M059J (cell line): ENCODE measurements around the gene AAMDC. TPM values are rescaled to one million over a fixed set of nuclear protein-coding genes. Genes with fewer than 3 reads are reported as not detected.
"Not testable (repeated sequence)": the region's sequence is repeated elsewhere in the genome, so short reads cannot be mapped to it uniquely, and the experiment has no call there.

Experiments
- DNase-seq: peaks from one replicate; pipeline ENCODE4 v3.0.0-alpha.2; 2012; ENCODE audit warnings: low read depth
- total RNA-seq: library from RNA; depleted of rRNA; stranded (reverse); fragments of >200 nt; shearing (Covaris generic); gene quantifications from 2 replicates; pipeline ENCODE4 v1.2.3, GENCODE V29; 2014

AAMDC gene
- total RNA-seq, 1 experiment from 2014 or later: 28.8 TPM

DNA sequence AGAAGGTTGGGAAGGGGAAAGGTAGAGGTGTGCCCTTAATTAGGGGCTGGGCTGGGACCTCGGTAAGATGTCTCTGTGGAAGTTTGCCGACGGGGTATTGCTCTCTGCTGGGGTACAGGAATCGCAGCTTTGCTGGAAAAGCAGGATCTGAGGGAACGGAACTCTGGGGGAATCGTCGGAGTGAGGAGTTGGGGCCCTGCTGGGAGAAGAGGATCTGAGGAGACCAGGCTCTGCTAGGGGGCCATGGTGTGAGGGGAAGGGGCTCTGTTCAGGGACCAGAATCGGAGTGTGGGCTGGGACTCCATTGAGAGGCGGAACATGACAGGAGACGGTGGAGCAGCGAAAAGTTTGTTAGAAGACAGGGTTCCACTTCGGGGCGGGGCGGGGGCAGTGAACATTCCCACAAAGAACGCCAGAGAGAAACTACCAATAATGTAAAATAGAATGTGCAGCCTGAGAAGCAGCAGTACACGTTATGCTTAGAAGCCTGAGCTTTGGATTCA is 456 bp downstream of the AAMDC start:
- DNase-seq: peak; percentile 38

DNA sequence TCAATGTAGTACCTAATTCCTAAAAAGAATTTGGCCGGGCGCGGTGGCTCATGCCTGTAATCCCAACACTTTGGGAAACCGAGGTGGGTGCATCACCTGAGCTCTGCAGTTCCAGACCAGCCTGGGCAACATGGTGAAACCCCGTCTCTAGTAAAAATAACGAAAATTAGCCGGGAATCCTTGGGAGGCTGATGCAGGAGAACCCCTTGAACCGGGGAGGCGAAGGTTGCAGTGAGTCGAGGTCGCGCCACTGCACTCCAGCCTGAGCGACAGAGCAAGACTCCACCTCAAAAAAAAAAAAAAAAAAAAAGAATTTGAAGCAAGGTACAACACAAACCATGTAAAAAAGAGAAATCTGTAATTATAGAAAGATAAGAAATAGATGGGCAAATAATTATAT is 1.2 kb downstream of the AAMDC start:
- not testable (repeated sequence) for DNase-seq

GRCh38 chr11:77823775-77824174 is 2.8 kb downstream of the AAMDC start:
- no peak for DNase-seq

DNA sequence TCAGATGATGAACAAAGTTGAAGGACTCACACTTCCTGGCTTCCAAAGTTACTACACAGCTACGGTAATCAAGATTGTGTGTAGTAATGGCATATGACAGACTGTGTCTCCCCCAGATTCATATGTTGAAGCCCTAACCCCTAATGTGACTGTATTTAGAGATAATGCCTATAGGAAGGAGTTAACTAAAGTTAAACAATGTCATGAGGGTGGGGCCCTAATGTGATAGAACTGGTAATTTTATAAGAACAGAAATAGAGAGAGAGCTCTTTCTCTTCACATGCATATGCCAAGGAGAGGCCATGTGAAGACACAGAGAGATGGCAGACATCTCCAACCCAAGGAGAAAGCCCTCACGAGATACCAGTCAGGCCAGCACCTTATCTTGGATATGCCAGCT is 8.0 kb downstream of the AAMDC start:
- no peak for DNase-seq

DNA sequence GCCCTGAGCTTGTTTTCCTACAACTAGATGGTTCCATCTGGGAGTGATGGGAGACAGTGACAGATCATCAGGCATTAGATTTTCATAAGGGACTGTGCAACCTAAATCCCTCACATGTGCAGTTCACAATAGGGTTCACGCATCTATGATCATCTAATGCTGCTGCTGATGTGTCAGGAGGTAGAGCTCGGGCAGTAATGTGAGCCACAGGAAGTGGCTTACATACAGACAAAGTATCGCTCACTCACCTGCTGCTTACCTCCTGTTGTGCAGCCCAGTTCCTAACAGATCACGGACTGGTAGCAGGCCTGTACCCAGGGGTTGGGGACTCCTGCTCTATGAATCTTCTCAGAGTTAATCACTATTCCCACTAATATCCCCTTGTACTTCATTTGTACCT is 12.4 kb downstream of the AAMDC start:
- no peak for DNase-seq

DNA sequence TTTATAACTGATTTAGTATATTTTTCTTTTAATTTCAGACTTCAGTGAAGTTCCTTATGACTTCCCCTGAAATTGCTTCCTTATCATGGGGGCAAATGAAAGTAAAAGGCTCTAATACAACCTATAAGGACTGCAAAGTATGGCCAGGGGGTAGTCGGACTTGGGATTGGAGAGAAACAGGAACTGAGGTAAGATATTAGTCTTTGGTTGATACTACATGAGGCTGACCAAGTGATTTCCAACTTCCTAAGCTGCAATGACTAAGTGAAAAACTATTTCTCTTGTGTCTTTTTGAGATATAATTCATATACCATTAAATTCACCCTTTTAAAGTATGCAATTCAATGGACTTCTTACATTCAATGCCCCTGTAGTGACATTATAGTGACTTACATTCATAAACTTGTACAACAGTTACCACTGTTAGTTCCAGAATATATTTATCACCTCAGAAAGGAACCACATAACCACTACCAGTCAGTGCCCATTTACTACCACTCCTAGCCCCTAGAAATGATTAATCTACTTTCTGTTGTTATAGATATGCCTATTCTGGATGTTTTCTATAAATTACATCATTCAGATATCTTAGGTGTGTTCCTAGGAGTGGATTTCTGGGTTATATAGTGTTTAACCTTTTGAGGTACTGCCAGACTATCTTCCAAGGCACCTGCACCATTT is 21.6 kb downstream of the AAMDC start:
- DNase-seq: peak; percentile 7

DNA sequence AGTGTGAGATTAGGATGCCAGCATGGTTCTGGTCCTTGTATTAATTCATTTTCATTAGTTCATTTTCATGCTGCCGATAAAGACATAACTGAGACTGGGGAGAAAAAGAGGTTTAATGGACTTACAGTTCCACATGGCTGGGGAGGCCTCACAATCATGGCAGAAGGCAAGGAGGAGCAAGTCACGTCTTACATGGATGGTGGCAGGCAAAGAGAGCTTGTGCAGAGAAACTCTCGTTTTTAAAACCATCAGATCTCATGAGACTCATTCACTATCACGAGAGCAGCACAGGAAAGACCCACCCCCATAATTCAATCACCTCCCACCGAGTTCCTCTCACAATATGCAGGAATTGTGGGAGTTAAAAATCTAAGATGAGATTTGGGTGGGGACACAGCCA is 22.8 kb downstream of the AAMDC start:
- not testable (repeated sequence) for DNase-seq

DNA sequence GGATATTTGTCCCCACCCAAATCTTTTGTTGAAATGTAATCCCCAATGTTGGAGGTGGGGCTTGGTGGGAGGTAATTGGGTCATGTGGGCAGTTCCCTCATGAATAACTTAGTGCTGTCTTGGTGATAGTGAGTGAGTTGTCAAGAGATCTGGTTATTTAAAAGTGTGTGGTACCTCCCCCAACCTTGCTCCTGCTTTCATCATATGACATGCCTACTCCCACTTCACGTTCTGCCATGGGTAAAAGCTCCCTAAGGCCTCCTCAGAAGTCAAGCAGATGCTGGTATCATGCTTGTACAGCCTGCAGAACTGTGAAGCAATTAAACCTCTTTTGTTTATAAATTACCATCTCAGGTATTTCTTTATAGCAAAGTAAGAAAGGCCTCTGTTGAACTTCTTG is 30.6 kb downstream of the AAMDC start:
- DNase-seq: no peak

DNA sequence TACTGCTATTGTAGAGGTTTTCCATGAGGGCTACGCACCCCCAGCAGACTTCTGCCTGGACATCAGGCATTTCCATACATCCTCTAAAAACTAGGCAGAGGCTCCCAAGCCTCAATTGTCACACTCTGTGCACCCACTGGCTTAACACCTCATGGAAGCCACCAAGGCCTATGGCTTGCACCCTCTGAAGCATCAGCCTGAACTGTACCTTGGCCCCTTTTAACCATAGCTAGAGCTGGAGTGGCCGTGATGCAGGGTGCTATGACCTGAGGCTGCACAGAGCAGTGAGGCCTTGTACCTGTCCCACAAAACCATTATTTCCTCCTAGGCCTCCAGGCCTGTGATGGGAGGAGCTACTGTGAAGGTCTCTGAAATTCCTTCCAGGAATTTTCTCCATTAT is 33.9 kb downstream of the AAMDC start:
- no peak for DNase-seq

DNA sequence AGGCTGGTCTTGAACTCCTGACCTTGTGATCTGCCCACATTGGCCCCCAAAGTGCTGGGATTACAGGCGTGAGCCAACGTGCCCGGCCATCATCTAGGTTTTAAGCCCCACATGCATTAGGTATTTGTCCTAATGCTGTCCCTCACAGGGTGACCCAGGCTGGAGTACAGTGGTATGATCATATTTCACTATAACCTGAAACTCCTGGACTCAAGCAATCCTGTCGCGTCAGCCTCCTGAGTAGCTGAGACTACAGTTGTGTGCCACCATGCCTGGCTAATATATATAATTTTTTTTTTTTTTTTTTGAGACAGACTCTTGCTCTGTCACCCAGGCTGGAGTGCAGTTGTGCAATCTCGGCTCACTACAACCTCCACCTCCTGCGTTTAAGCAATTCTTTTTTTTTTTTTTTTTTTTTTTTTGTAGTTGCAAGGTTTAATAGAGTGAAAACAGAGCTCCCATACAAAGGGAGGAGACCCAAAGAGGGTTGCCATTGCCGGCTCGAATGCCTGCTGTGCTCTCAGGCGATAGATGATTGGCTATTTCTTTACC is 37.0 kb downstream of the AAMDC start:
- DNase-seq: not testable (repeated sequence)

DNA sequence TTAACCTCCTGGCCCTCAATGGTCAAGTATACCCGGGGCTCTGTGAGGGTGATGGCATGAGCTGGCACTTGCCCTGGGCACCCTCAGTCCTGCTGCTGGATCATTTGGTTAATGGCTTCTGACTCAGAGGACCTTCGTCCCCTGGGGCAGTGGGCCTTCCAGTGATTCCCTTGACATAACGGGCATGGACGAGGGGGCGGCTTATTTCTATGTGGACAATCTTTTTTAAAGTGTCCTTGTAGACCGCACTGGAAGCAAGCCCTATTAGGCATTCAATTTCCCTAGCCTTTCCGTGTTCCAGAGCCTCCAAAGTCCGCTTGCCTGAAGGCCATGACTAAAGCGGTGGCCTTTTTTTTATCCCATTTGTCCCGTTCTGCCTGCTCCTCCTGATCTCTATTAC is 40.5 kb downstream of the AAMDC start:
- DNase-seq: not testable (repeated sequence)

- no peak for DNase-seq
Observed at GRCh38 chr11:77865805-77866204, 44.9 kb downstream of the AAMDC start.

DNA sequence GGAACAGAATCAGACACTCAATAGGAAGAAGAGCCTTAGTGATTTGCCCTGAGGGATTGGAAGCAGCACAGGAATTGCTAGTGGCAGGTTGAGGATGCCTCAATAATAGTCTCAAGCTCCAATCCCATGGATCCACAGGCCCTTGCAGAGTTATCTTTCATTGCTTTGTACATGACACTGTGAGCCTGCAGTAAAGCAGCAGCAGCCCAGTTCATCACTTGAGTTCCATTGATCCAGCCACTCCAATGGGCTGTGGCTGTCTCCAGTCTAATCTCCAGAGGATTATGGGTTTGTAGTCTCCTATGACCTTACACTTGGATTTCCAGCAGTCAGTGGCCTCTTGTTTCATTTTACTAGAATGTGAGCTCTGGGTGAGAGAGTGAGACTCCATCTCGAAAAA is 45.4 kb downstream of the AAMDC start:
- no peak for DNase-seq

GRCh38 chr11:77868744-77869143 is 47.8 kb downstream of the AAMDC start:
- no peak for DNase-seq

DNA sequence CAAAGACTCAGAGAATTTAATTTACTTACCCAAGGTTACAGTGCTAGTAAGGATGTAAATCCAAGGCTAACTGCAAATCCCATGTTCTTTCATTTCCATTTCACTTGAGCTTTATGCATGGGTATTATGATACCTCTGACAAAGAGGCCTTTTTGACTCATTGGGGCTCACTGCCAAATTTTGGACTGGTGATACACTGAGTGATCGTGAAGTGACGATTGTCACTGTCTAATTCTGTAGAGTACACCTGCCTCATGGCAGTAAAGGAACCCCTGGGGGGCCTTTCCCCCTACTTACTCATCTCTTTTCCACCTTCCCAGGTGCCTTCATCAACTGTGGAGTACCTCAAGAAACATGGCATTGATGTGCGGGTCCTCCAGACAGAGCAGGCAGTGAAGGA is 50.9 kb downstream of the AAMDC start:
- no peak for DNase-seq

DNA sequence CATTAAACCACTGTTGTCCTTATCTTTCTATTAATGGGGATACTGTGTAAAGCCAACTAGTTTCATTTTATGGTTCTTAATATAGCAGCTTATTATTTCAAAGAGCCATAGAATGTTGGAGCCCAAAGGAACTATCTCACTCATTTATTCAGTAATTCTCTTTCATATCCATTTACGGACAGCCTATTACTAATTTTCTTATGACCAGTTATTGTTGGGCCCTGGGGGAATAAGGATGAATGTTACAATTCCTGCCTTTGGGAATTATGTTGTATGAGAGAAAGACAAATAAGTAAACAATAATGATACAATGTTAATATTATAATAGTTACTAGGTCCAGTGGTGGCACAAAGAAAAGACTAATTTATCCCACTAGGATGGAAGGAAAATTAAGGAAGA is 52.4 kb downstream of the AAMDC start:
- no peak for DNase-seq

DNA sequence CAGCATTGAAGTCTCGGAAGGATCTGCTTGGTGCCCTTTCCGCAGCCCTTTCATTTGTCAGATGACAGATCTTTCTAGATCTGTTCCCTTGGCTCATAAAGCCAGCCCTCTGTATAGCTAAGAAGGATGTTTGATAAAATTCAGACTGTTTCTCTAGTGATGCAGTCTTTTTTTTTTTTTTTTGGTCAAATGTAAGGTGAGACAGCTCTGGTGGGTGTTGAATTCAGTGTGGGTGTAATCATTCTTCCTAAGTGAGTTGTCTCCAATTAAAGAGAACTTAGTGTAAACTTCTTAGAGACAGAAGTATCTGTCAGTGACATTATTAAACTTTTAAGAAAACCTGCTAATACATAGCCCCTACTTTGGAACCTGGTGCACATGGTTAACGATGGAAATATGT is 53.3 kb downstream of the AAMDC start:
- no peak for DNase-seq

DNA sequence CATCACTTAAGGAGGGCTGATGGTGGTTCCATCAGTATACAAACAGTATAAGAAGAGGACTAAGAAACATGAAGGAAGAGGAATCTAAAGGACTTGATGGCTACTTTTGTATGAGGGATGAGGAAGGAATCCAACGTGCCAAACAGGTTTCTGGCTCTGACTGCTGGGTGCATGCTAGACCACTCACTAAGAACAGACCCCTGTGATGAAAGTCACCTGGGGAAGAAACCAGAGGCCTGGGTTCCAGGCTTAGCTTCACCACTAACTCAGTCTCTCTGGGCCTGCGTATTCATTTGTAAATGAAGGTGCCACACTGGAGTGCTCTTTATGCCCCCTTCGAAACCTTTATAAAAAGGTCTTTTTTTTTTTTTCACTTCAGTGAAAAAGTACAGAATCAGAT is 55.1 kb downstream of the AAMDC start:
- DNase-seq: no peak

DNA sequence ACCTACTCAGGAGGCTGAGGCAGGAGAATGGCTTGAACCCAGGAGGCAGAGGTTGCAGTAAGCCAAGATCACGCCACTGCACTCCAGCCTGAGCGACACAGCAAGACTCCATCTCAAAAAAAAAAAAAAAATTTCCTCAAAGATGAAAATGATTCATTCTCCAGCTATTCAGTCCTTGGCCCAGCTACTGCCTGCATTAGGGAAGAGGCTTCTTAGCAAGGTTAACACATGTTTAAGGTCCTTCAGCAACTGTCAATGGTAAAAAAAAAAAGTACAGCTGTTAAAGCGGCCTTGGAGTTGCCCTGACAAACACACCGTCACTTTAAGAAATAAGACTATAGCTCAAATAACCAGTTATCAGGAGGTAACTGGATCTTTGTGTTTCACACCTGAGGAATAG is 57.3 kb downstream of the AAMDC start:
- peak; percentile 78 for DNase-seq

DNA sequence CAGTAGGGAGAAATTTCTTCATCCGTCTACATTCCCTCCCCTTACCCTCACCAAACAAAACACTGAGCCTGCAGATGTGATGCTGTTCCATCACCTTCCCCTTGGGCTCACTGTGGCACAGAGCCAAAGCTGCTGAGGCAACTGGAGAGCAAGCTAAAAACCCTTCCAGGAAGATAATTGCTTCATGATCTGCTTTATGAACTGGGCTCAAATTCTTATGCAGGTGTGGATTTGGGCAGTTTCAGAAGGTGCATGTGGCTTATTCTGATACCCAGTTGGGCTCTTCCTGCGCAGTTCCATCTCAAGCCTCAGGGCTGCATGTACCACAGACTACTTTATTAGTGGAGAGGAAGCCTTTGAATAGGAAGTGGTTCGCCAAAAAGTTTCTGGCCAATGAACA is 58.3 kb downstream of the AAMDC start:
- peak; percentile 28 for DNase-seq

DNA sequence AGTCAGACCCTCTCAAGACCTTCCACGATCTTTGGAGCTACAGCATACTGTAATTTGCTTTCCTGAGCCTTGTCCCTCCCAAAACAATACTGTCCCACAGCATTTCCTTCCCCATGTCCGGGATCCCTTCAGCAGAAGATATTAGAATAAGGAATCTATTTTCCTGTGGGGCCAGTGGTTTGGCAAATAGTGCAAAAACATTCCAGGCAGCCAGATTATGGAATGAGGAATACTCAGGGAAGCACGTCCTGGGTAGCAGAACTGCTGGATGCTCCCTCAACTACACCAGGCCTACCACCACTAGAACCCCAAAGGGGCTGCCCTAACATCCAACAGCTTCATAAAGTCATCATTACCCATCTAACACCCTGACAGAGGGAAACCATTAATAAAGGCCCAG is 61.5 kb downstream of the AAMDC start:
- no peak for DNase-seq

GRCh38 chr11:77883775-77884174 is 62.8 kb downstream of the AAMDC start:
- DNase-seq: no peak

- DNase-seq: peak; percentile 23
Observed at GRCh38 chr11:77884186-77884828, 63.4 kb downstream of the AAMDC start.
